HepG2 (cell line): Measurements from ENCODE around the gene SLC50A1. TPM values are rescaled to one million over a fixed set of nuclear protein-coding genes. Genes with fewer than 3 reads are reported as not detected.

Experiments
- CBX5 ChIP-seq: sonication (generic); formaldehyde crosslinking; IDR thresholded peaks from 2 replicates; pipeline ENCODE4 v1.4.0; 2020; ENCODE audit warnings: missing genetic modification reagents, borderline replicate concordance
- FOXJ3 ChIP-seq: sonication (generic); formaldehyde crosslinking; IDR thresholded peaks from 2 replicates; pipeline ENCODE4 v1.4.0; 2020; ENCODE audit warnings: missing genetic modification reagents, mild to moderate bottlenecking, borderline replicate concordance
- HOXA5 ChIP-seq: sonication (generic); formaldehyde crosslinking; IDR thresholded peaks from 2 replicates; pipeline ENCODE4 v1.4.0; 2020; ENCODE audit warnings: missing genetic modification reagents
- PHF5A ChIP-seq: IDR thresholded peaks from one replicate; pipeline ENCODE4 v1.6.1; 2018; ENCODE audit warnings: low read depth, missing genetic modification reagents; ENCODE audit not compliant: unreplicated experiment
- RBAK ChIP-seq: sonication (generic); formaldehyde crosslinking; IDR thresholded peaks from 2 replicates; pipeline ENCODE4 v1.5.1; 2020; ENCODE audit warnings: mild to moderate bottlenecking, missing genetic modification reagents
- RFXANK ChIP-seq: IDR thresholded peaks from 2 replicates; pipeline ENCODE4 v1.6.1; 2016
- SIX1 ChIP-seq: sonication (generic); formaldehyde crosslinking; IDR thresholded peaks from 2 replicates; pipeline ENCODE4 v1.4.0; 2020; ENCODE audit warnings: missing genetic modification reagents, borderline replicate concordance
- SP5 ChIP-seq: IDR thresholded peaks from 2 replicates; pipeline ENCODE4 v1.6.1; 2016; ENCODE audit warnings: low read depth, borderline replicate concordance
- TEAD2 ChIP-seq: sonication (generic); formaldehyde crosslinking; IDR thresholded peaks from 2 replicates; pipeline ENCODE4 v1.9.0; 2021; ENCODE audit warnings: missing genetic modification reagents
- THAP7 ChIP-seq: sonication (generic); formaldehyde crosslinking; IDR thresholded peaks from 2 replicates; pipeline ENCODE4 v1.8.1; 2023; ENCODE audit warnings: mild to moderate bottlenecking, missing genetic modification reagents
- ZBTB3 ChIP-seq: sonication (generic); formaldehyde crosslinking; IDR thresholded peaks from 2 replicates; pipeline ENCODE4 v1.4.0; 2020; ENCODE audit warnings: low read depth, mild to moderate bottlenecking, moderate library complexity, missing genetic modification reagents, borderline replicate concordance
- ZNF17 ChIP-seq: sonication (generic); formaldehyde crosslinking; IDR thresholded peaks from 2 replicates; pipeline ENCODE4 v1.5.0; 2020; ENCODE audit warnings: mild to moderate bottlenecking, missing genetic modification reagents
- ZNF20 ChIP-seq: sonication (generic); formaldehyde crosslinking; IDR thresholded peaks from 2 replicates; pipeline ENCODE4 v1.4.0; 2020; ENCODE audit warnings: mild to moderate bottlenecking, moderate library complexity, missing genetic modification reagents
- ZNF205 ChIP-seq: IDR thresholded peaks from 2 replicates; pipeline ENCODE4 v1.6.1; 2018; ENCODE audit warnings: missing biosample characterization, missing genetic modification reagents
- ZNF607 ChIP-seq: sonication (generic); formaldehyde crosslinking; IDR thresholded peaks from 2 replicates; pipeline ENCODE4 v1.5.1; 2020; ENCODE audit warnings: missing genetic modification reagents, mild to moderate bottlenecking, borderline replicate concordance
- ZNF614 ChIP-seq: IDR thresholded peaks from 2 replicates; pipeline ENCODE4 v1.6.1; 2018; ENCODE audit warnings: missing biosample characterization, missing genetic modification reagents, inconsistent platforms, borderline replicate concordance
- ZNF615 ChIP-seq: sonication (generic); formaldehyde crosslinking; IDR thresholded peaks from 2 replicates; pipeline ENCODE4 v1.5.0; 2020; ENCODE audit warnings: mild to moderate bottlenecking, missing genetic modification reagents, borderline replicate concordance
- ZNF660 ChIP-seq: sonication (generic); formaldehyde crosslinking; IDR thresholded peaks from 2 replicates; pipeline ENCODE4 v1.5.1; 2020; ENCODE audit warnings: mild to moderate bottlenecking, low read depth, missing genetic modification reagents, borderline replicate concordance
- ZNF75D ChIP-seq: sonication (generic); formaldehyde crosslinking; IDR thresholded peaks from 2 replicates; pipeline ENCODE4 v1.8.1; 2023; ENCODE audit warnings: missing genetic modification reagents, mild to moderate bottlenecking, borderline replicate concordance
- ZSCAN5A ChIP-seq: sonication (generic); formaldehyde crosslinking; IDR thresholded peaks from 2 replicates; pipeline ENCODE4 v1.8.0; 2022; ENCODE audit warnings: mild to moderate bottlenecking, missing genetic modification reagents, borderline replicate concordance
- polyA plus RNA-seq, 8 experiments: library from polyadenylated mRNA; depleted of rRNA in 3 of 8; stranded (reverse) in 7 of 8; unstranded in 1 of 8; fragments of >200 nt; fragmentation: Illumina TruSeq in 4 of 8; extraction: Trizol in 4 of 8; gene quantifications; 2 replicates each; pipeline versions ENCODE4 v1.2.1 to v1.2.3, GENCODE V29; 2011 to 2016; ENCODE audit warnings: low read depth in 4 of 8, missing spikeins in 1 of 8, mixed read lengths in 1 of 8; ENCODE audit not compliant: insufficient read depth in 1 of 8
- total RNA-seq, 5 experiments: library from RNA; depleted of rRNA; stranded (reverse); fragments of >200 nt; fragmentation: Illumina TruSeq; extraction: Trizol; gene quantifications; 2 replicates each; pipeline ENCODE4 v1.2.3, GENCODE V29; 2016; ENCODE audit warnings: low read depth in 1 of 5
- TF ChIP-seq, protein P1 (sequence below): sonication (generic); formaldehyde crosslinking; IDR thresholded peaks from 2 replicates; pipeline ENCODE4 v1.5.0; 2020; ENCODE audit warnings: missing genetic modification reagents
- TF ChIP-seq, protein P2 (sequence below): sonication (generic); formaldehyde crosslinking; IDR thresholded peaks from 2 replicates; pipeline ENCODE4 v1.5.1; 2020; ENCODE audit warnings: mild to moderate bottlenecking, missing genetic modification reagents, moderate library complexity

The SLC50A1 gene
- total and polyA plus RNA-seq, 2 of the 13 experiments (the other 11 are each of a cell fraction or from before 2014, with no cell fraction given), result 22.5 to 46.8 TPM

DNA sequence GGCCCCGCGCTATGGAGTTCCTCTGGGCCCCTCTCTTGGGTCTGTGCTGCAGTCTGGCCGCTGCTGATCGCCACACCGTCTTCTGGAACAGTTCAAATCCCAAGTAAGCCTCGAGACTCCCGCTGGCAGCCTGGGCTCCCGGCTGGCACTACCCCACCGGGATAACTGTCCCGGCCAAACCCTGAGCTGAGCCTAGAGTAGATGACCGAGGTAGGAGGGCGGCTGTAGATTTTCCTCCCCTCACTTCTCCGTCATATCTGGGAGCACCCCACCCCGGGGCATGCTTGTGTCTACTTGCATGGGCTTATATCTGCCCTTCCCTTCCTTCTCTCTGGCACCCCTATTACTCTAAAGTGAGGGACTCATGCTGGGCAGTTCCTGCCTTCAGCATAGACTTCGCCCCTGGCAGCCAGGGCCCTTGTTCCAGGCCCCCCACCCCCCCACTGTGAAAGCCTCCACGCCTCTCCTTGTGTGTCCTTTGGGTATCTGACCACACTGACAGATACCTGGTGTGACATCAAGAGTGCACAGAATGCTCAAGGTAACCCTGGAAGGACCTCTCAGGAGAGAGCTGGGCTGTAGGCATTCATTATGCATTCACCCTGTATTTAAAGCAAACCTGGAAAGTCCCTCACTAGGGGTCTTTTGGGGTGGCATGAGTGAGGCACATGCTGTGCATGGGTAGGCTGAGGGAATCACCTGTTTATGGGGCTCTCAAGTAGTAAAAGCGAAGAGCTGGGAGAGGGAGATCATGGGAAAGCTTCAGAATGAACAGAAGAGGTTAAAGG is 7.5 kb upstream of the SLC50A1 start (continued):
- TF ChIP-seq FOXJ3 (CRISPR knock-in tag) (no peak), SIX1 (no peak), RFXANK (CRISPR knock-in tag) (no peak), ZNF205 (no peak), PHF5A (no peak), TEAD2 (CRISPR knock-in tag) (no peak), ZNF614 (CRISPR knock-in tag) (no peak), THAP7 (CRISPR knock-in tag) (peak; percentile 70; the same call in 1 of the 2 replicates), ZNF17 (CRISPR knock-in tag) (no peak), ZSCAN5A (CRISPR knock-in tag) (no peak), ZNF75D (CRISPR knock-in tag) (no peak), HOXA5 (CRISPR knock-in tag) (no peak), CBX5 (CRISPR knock-in tag) (no peak), ZNF660 (CRISPR knock-in tag) (no peak), ZNF615 (peak; percentile 16; the same call in 1 of the 2 replicates), ZNF20 (no peak), RBAK (no peak), ZBTB3 (CRISPR knock-in tag) (no peak), SP5 (no peak), ZNF607 (CRISPR knock-in tag) (no peak)
- TF ChIP-seq, protein P1, sequence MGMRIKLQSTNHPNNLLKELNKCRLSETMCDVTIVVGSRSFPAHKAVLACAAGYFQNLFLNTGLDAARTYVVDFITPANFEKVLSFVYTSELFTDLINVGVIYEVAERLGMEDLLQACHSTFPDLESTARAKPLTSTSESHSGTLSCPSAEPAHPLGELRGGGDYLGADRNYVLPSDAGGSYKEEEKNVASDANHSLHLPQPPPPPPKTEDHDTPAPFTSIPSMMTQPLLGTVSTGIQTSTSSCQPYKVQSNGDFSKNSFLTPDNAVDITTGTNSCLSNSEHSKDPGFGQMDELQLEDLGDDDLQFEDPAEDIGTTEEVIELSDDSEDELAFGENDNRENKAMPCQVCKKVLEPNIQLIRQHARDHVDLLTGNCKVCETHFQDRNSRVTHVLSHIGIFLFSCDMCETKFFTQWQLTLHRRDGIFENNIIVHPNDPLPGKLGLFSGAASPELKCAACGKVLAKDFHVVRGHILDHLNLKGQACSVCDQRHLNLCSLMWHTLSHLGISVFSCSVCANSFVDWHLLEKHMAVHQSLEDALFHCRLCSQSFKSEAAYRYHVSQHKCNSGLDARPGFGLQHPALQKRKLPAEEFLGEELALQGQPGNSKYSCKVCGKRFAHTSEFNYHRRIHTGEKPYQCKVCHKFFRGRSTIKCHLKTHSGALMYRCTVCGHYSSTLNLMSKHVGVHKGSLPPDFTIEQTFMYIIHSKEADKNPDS, result no peak
- TF ChIP-seq, protein P2, sequence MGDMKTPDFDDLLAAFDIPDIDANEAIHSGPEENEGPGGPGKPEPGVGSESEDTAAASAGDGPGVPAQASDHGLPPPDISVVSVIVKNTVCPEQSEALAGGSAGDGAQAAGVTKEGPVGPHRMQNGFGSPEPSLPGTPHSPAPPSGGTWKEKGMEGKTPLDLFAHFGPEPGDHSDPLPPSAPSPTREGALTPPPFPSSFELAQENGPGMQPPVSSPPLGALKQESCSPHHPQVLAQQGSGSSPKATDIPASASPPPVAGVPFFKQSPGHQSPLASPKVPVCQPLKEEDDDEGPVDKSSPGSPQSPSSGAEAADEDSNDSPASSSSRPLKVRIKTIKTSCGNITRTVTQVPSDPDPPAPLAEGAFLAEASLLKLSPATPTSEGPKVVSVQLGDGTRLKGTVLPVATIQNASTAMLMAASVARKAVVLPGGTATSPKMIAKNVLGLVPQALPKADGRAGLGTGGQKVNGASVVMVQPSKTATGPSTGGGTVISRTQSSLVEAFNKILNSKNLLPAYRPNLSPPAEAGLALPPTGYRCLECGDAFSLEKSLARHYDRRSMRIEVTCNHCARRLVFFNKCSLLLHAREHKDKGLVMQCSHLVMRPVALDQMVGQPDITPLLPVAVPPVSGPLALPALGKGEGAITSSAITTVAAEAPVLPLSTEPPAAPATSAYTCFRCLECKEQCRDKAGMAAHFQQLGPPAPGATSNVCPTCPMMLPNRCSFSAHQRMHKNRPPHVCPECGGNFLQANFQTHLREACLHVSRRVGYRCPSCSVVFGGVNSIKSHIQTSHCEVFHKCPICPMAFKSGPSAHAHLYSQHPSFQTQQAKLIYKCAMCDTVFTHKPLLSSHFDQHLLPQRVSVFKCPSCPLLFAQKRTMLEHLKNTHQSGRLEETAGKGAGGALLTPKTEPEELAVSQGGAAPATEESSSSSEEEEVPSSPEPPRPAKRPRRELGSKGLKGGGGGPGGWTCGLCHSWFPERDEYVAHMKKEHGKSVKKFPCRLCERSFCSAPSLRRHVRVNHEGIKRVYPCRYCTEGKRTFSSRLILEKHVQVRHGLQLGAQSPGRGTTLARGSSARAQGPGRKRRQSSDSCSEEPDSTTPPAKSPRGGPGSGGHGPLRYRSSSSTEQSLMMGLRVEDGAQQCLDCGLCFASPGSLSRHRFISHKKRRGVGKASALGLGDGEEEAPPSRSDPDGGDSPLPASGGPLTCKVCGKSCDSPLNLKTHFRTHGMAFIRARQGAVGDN (CRISPR knock-in tag), result no peak
